Transverse colon (tissue), 3 donors: ENCODE results near the gene PSMC3.

Experiments used
- POLR2A ChIP-seq: fragments of 450-650 bp; IDR thresholded peaks from one replicate; pipeline ENCODE4 v1.6.1; 2016; ENCODE audit warnings: antibody characterized with exemption, mild to moderate bottlenecking, moderate library complexity
- TF ChIP-seq, protein P1 (sequence below), 5 experiments: fragments of 200-600 bp in 3 of 5; fragments of 450-650 bp in 2 of 5; sonication (generic) in 3 of 5; IDR thresholded peaks; 1 replicate in 2 of 5; 2 replicates in 3 of 5; pipeline ENCODE4 v1.5.1; 2016 to 2017; ENCODE audit warnings: antibody characterized with exemption in 5 of 5, inconsistent platforms in 3 of 5, mild to moderate bottlenecking in 2 of 5, moderate library complexity in 1 of 5

- TF ChIP-seq POLR2A = no peak
- TF ChIP-seq, protein P1, sequence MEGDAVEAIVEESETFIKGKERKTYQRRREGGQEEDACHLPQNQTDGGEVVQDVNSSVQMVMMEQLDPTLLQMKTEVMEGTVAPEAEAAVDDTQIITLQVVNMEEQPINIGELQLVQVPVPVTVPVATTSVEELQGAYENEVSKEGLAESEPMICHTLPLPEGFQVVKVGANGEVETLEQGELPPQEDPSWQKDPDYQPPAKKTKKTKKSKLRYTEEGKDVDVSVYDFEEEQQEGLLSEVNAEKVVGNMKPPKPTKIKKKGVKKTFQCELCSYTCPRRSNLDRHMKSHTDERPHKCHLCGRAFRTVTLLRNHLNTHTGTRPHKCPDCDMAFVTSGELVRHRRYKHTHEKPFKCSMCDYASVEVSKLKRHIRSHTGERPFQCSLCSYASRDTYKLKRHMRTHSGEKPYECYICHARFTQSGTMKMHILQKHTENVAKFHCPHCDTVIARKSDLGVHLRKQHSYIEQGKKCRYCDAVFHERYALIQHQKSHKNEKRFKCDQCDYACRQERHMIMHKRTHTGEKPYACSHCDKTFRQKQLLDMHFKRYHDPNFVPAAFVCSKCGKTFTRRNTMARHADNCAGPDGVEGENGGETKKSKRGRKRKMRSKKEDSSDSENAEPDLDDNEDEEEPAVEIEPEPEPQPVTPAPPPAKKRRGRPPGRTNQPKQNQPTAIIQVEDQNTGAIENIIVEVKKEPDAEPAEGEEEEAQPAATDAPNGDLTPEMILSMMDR (IDR thresholded peaks at IDR 0.05) = no peak
Measured at GRCh38 chr11:47433157-47433556, 6.9 kb upstream of the PSMC3 start.
